ENCODE data around the gene YJEFN3.

YJEFN3 gene

DNA sequence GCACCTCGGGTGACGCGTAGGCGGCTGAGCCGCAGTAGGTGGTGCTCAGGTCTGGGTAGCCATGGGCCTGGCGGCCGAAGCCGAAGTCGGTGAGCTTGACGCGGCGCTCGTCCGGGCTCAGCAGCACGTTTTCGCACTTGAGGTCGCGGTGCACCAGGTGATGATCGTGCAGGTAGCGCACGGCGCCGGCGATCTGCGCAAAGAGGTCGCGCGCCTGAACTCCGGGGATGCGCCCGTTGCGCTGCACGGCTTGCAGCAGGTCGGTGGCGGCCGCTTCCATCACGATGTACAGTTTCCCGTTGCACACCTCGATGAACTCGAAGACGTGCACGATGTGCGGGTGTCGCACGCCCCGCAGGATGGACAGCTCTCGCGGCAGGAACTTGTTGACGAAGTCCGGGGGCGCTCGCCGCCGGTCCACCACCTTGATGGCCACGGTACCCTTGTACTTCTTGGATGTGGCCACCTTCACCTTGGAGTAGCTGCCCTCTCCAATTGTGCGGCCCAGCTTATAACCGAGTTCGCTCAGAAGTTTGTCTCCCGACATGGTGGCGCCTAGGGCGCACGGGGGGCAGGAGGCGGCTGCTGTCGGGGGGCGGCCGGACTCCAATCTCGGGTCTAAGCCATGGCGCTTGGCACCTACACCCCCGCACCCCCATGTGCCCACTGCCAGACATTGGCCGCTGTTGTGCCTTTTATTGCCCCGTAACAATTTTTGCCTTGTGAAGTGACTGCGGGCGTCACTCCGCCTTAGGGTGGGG is 13.7 kb upstream of the YJEFN3 start, which contains the start of gene TSSK6:
TSSK6 (minus strand) TSS at position 668 of the 761 bp plus-strand sequence; CDS start at position 547, 121 bp downstream.
- DNase-seq (ENCODE audit: low read depth), result no peak
- H3K4me3 ChIP-seq (ENCODE audit: low read depth, low read length), result peak within 1 kb of the TSS; percentile 93
- TF ChIP-seq, protein P1, sequence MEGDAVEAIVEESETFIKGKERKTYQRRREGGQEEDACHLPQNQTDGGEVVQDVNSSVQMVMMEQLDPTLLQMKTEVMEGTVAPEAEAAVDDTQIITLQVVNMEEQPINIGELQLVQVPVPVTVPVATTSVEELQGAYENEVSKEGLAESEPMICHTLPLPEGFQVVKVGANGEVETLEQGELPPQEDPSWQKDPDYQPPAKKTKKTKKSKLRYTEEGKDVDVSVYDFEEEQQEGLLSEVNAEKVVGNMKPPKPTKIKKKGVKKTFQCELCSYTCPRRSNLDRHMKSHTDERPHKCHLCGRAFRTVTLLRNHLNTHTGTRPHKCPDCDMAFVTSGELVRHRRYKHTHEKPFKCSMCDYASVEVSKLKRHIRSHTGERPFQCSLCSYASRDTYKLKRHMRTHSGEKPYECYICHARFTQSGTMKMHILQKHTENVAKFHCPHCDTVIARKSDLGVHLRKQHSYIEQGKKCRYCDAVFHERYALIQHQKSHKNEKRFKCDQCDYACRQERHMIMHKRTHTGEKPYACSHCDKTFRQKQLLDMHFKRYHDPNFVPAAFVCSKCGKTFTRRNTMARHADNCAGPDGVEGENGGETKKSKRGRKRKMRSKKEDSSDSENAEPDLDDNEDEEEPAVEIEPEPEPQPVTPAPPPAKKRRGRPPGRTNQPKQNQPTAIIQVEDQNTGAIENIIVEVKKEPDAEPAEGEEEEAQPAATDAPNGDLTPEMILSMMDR (IDR thresholded peaks at IDR 0.05; ENCODE audit: low read depth, low read length, missing control alignments), result no peak

DNA sequence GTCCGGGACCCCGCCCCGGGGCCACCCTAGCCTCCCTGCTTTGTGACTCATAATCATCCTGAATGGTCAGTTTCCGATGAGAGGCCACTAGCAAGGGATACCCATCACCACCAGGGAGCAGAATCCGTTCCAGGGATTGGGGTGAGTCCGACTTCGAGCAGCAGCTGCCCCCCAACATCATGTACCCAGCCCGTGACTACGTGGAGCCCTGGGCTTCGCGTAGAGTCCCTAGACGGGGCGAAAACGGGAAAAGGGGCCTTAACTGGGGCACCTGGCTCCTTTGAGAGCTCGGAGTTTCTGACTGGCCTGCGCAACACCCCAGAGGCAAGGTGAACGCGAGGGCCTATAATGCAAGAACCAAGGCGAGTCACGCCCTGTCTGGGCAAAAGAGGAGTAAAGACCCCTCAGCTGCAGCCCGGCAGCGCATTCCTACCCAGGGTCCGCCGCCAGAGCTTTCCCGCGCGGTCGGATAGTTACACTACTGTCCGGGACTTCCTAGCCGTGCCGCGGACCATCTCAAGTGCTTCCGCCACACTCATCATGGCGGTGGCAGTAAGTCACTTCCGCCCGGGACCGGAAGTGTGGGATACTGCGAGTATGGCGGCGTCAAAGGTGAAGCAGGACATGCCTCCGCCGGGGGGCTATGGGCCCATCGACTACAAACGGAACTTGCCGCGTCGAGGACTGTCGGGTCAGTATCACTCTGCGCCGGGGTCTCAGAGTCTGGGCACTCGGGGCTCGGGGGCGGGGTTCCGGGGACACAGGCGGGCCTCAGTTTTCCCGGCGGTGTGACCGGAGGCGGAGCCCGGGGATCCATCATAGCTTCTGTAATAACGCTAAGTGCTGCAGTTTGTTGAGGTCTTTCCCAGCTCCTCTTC is 12.8 kb upstream of the YJEFN3 start, which contains the start of gene NDUFA13:
NDUFA13 (plus strand) TSS at position 584 of the 878 bp plus-strand sequence; CDS start at position 598, 14 bp downstream.
- TF ChIP-seq, protein P1 (IDR thresholded peaks at IDR 0.05; ENCODE audit: low read depth, low read length, missing control alignments), result no peak

DNA sequence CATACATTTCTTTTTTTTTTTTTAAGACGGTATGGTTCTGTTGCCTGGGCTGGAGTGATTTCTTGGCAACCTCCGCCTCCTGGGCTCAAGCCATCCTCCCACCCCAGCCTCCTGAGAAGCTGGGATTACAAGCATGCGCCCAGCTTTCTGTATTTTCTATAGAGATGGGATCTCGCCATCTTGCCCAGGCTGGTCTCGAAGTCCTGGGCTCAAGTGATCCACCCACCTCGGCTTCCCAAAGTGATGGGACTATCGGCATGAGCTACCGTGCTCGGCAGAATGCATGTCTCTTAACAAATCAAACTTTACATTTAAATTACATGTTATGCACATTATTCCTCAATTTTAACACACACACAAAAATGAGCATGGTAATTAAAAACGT is 11.5 kb upstream of the YJEFN3 start:
- H3K4me3 ChIP-seq (ENCODE audit: low read depth, low read length), result peak overlapping the region; percentile 93
- TF ChIP-seq, protein P1 (IDR thresholded peaks at IDR 0.05; ENCODE audit: low read depth, low read length, missing control alignments), result no peak
- no peak for DNase-seq (ENCODE audit: low read depth)

More for the DNA sequence above, 12.8 kb upstream of the YJEFN3 start, which contains the start of gene NDUFA13:
- DNase-seq (ENCODE audit: low read depth), result peak; percentile 83
- peak within 1 kb of the TSS; percentile 93 for H3K4me3 ChIP-seq (ENCODE audit: low read depth, low read length)

DNA sequence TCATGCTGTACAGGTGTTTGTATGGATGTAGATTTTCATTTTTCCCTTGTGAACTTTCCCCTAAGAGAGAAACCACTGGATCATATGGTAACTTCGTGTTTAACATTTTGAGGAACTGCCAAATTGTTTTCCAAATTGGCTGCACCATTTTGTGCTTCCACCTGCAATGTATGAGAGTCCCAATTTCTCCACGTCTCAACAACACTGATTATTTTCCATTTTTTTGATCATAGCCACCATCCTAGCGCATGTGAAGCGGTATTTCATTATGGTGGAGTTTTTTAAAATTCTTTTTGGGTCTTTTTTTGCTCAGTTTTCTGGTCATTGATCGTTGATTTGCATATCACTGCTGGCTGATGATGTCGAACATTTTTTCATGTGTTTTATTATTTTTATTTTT is 7.7 kb upstream of the YJEFN3 start:
- TF ChIP-seq, protein P1 (IDR thresholded peaks at IDR 0.05; ENCODE audit: low read depth, low read length, missing control alignments), result no peak
- no peak overlapping the region for H3K4me3 ChIP-seq (ENCODE audit: low read depth, low read length)
- DNase-seq (ENCODE audit: low read depth), result no peak

DNA sequence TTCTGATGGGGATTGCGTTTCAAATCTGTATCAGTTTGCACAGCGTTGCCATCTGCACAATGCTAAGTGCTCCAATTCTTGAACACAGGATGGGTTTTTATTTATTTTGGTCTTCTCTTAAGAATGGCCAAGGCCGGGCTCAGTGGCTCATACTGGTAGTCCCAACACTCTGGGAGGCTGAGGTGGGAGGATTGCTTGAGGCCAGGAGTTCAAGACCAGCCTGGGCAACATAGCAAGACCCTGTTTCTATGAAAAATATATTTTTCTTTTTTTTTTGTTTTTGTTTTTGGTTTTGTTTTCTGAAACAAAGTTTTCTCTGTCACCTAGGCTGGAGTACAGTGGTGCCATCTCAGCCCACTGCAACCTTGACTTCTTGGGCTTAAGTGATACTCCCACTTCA is 5.5 kb upstream of the YJEFN3 start:
- H3K4me3 ChIP-seq (ENCODE audit: low read depth, low read length), result no peak overlapping the region
- DNase-seq (ENCODE audit: low read depth), result no peak
- TF ChIP-seq, protein P1 (IDR thresholded peaks at IDR 0.05; ENCODE audit: low read depth, low read length, missing control alignments), result no peak

- TF ChIP-seq, protein P1 (IDR thresholded peaks at IDR 0.05; ENCODE audit: low read depth, low read length, missing control alignments), result peak; percentile 20
- no peak for DNase-seq (ENCODE audit: low read depth)
- H3K4me3 ChIP-seq (ENCODE audit: low read depth, low read length), result no peak overlapping the region; the same call in 1 of the 2 replicates
Observed at GRCh38 chr19:19524053-19524452, 4.7 kb upstream of the YJEFN3 start.
